ENCODE results near the gene KCNG4. TPM values are rescaled to one million over a fixed set of nuclear protein-coding genes. Genes with fewer than 3 reads are reported as not detected.
"Not testable (repeated sequence)": the region's sequence is repeated elsewhere in the genome, so short reads cannot be mapped to it uniquely, and the experiment has no call there.

Gene KCNG4
- total RNA-seq, 2 donors from 2014 or later: not detected

GRCh38 chr16:84225126-84225525 is 14.7 kb downstream of the KCNG4 start:
- TF ChIP-seq CTCF (IDR thresholded peaks at IDR 0.05): no peak
- Histone ChIP-seq H3K36me3 (no peaks in the 10 kb centered on the region), H3K27me3 (no peaks in the 10 kb centered on the region), H3K27ac (no peak overlapping the region), H3K4me1 (peaks cover 0 to 14% of the 10 kb centered on the region in 2 donors), H3K4me3 (no peak overlapping the region), H3K9me3 (no peaks in the 10 kb centered on the region)
- no peak for DNase-seq (ENCODE audit: low spot score)

- Histone ChIP-seq H3K9me3 (no peaks in the 10 kb centered on the region), H3K4me3 (no peak overlapping the region), H3K36me3 (no peaks in the 10 kb centered on the region), H3K27me3 (no peaks in the 10 kb centered on the region), H3K4me1 (peaks cover 0 to 14% of the 10 kb centered on the region in 2 donors), H3K27ac (no peak overlapping the region)
- no peak for TF ChIP-seq CTCF (IDR thresholded peaks at IDR 0.05)
- DNase-seq (ENCODE audit: low spot score): no peak
These were observed 15.3 kb downstream of the KCNG4 start for GRCh38 chr16:84224554-84224953.

- no peaks in the 10 kb centered on the region for H3K9me3 ChIP-seq
- no peaks in the 10 kb centered on the region for H3K36me3 ChIP-seq
- H3K4me1 ChIP-seq: peaks cover 0 to 10% of the 10 kb centered on the region in 2 donors
- DNase-seq (ENCODE audit: low spot score): no peak
- no peak overlapping the region for H3K4me3 ChIP-seq
- no peaks in the 10 kb centered on the region for H3K27me3 ChIP-seq
- no peak overlapping the region for H3K27ac ChIP-seq
- no peak for TF ChIP-seq CTCF (IDR thresholded peaks at IDR 0.05)
These were observed 16.4 kb downstream of the KCNG4 start for GRCh38 chr16:84223456-84223855.

- no peak for DNase-seq (ENCODE audit: low spot score)
- TF ChIP-seq CTCF (IDR thresholded peaks at IDR 0.05): no peak
- no peaks in the 10 kb centered on the region for H3K4me1 ChIP-seq
- no peaks in the 10 kb centered on the region for H3K9me3 ChIP-seq
- no peak overlapping the region for H3K27ac ChIP-seq
- no peak overlapping the region for H3K4me3 ChIP-seq
- H3K36me3 ChIP-seq: no peaks in the 10 kb centered on the region
- H3K27me3 ChIP-seq: no peaks in the 10 kb centered on the region
These were observed 19.0 kb downstream of the KCNG4 start for GRCh38 chr16:84220851-84221250.

GRCh38 chr16:84218956-84219355 is 20.9 kb downstream of the KCNG4 start:
- TF ChIP-seq CTCF (IDR thresholded peaks at IDR 0.05): no peak
- no peak for DNase-seq (ENCODE audit: low spot score)
- H3K36me3 ChIP-seq: no peaks in the 10 kb centered on the region
- H3K4me1 ChIP-seq: peaks cover 0 to 9% of the 10 kb centered on the region in 2 donors
- no peak overlapping the region for H3K27ac ChIP-seq
- no peaks in the 10 kb centered on the region for H3K27me3 ChIP-seq
- H3K4me3 ChIP-seq: no peak overlapping the region
- no peaks in the 10 kb centered on the region for H3K9me3 ChIP-seq

GRCh38 chr16:84218176-84218823 is 21.5 kb downstream of the KCNG4 start:
- DNase-seq (ENCODE audit: low spot score): no peak
- H3K27ac ChIP-seq: no peak overlapping the region
- H3K36me3 ChIP-seq: no peaks in the 10 kb centered on the region
- H3K4me1 ChIP-seq: peaks cover 0 to 9% of the 10 kb centered on the region in 2 donors
- TF ChIP-seq CTCF (IDR thresholded peaks at IDR 0.05): no peak
- H3K27me3 ChIP-seq: no peaks in the 10 kb centered on the region
- H3K9me3 ChIP-seq: no peaks in the 10 kb centered on the region
- no peak overlapping the region for H3K4me3 ChIP-seq

- H3K4me3 ChIP-seq; H3K9me3 ChIP-seq; H3K4me1 ChIP-seq; H3K27ac ChIP-seq; H3K27me3 ChIP-seq; H3K36me3 ChIP-seq; DNase-seq (ENCODE audit: low spot score): not testable (repeated sequence)
These were observed 23.7 kb downstream of the KCNG4 start for GRCh38 chr16:84216144-84216543.

Measured in right atrium auricular region (tissue), 2 donors.